ENCODE data around the gene HRG. TPM values are rescaled to one million over a fixed set of nuclear protein-coding genes. Genes with fewer than 3 reads are reported as not detected.

The HRG gene
- total RNA-seq, 1 experiment from 2014 or later = 1.3 TPM

DNA sequence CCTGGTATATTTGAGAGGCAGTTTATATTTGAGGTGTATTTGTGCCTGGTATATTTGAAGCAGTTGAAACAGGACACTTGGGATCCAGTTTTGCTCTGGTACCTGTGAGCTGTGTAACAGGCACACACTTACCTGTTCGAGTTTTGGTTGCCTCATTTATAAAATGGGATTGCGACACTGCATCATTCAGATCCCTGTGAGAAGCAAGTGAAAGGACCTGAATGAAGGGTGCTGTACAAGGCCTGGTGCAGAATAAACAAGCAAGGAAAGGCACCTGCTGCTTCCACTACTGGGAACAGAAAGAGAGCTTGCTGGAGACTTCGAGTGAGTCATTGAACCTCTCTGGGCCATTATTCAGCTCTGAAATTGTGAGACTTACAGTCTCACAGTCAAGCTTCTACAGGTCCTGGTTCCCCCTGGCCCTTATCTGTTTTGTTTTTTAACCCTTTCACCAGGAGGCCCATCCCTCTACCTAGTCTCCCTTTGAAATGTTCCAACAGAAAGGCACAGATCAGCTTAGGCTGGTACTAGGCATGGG, 14.1 kb upstream of the HRG start:
- TF ChIP-seq EZH2 (IDR thresholded peaks at IDR 0.05; ENCODE audit: low read depth) = no peak
- TF ChIP-seq, protein P1, sequence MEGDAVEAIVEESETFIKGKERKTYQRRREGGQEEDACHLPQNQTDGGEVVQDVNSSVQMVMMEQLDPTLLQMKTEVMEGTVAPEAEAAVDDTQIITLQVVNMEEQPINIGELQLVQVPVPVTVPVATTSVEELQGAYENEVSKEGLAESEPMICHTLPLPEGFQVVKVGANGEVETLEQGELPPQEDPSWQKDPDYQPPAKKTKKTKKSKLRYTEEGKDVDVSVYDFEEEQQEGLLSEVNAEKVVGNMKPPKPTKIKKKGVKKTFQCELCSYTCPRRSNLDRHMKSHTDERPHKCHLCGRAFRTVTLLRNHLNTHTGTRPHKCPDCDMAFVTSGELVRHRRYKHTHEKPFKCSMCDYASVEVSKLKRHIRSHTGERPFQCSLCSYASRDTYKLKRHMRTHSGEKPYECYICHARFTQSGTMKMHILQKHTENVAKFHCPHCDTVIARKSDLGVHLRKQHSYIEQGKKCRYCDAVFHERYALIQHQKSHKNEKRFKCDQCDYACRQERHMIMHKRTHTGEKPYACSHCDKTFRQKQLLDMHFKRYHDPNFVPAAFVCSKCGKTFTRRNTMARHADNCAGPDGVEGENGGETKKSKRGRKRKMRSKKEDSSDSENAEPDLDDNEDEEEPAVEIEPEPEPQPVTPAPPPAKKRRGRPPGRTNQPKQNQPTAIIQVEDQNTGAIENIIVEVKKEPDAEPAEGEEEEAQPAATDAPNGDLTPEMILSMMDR (conservative IDR thresholded peaks at IDR 0.05) = no peak
- POLR2A ChIA-PET (ENCODE audit: unreplicated experiment) = no interaction called here
- H3K9me2 ChIP-seq (ENCODE audit: insufficient read depth) = no peaks in the 10 kb centered on the region
- CTCF ChIA-PET = no interaction called here
- no peak overlapping the region for H3K27ac ChIP-seq
- H3F3A ChIP-seq (ENCODE audit: insufficient read depth, low read depth) = no peaks in the 10 kb centered on the region
- no peak overlapping the region for H2AFZ ChIP-seq
- no TSS peak for BruUV-seq (replicated peaks)
- no peak overlapping the region for H3K4me3 ChIP-seq
- H3K79me2 ChIP-seq (ENCODE audit: low read depth) = no peaks in the 10 kb centered on the region
- no peak for DNase-seq
- no peaks in the 10 kb centered on the region for H3K4me1 ChIP-seq (replicated peaks; ENCODE audit: insufficient read depth)
- intact Hi-C loops (cut with micrococcal nuclease; ENCODE audit: unreplicated experiment) = no loop called here
- H3K36me3 ChIP-seq (ENCODE audit: low read depth) = no peaks in the 10 kb centered on the region
- no peaks in the 10 kb centered on the region for H4K20me1 ChIP-seq (ENCODE audit: insufficient read depth)
- no peaks in the 10 kb centered on the region for H3K27me3 ChIP-seq (ENCODE audit: insufficient read depth, low read depth)
- H3K9me3 ChIP-seq (ENCODE audit: insufficient read depth, low read depth) = no peaks in the 10 kb centered on the region
- H3K4me2 ChIP-seq = no peak overlapping the region

DNA sequence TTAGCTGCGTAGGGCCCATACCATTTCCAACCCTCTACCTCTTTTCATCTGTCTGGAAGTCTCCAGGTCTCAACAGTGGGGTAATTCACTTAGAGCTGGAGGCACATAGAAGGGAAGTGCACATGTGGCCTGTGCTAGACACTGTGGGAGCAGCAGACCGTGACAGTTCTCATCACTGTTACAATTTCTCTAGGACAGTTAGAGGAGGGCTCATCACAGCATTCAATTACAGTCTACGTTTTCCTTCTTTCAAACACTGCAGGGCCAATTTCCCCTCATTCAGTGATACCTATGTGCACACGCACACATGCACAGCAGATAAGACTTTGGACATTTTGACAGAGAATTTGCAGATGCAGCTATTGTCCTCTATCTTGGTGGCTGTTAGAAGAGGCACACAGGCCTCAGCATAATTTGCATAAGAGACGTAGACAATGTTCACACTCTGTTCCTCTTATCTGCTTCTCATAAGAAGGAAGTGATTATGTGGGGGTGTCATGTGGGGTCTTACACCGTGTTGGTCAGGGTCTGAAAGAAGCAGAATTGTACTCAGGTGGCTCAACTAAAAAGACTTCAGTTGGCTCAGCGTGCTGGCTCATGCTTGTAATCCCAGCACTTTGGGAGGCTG, 12.6 kb upstream of the HRG start:
- Histone ChIP-seq H3F3A (ENCODE audit: insufficient read depth, low read depth) (no peaks in the 10 kb centered on the region), H3K36me3 (ENCODE audit: low read depth) (no peaks in the 10 kb centered on the region), H3K9me2 (ENCODE audit: insufficient read depth) (no peaks in the 10 kb centered on the region), H3K4me1 (replicated peaks; ENCODE audit: insufficient read depth) (no peaks in the 10 kb centered on the region), H3K9me3 (ENCODE audit: insufficient read depth, low read depth) (no peaks in the 10 kb centered on the region), H3K27me3 (ENCODE audit: insufficient read depth, low read depth) (no peaks in the 10 kb centered on the region; the same call in 1 of the 2 replicates), H3K4me3 (no peak overlapping the region), H3K79me2 (ENCODE audit: low read depth) (no peaks in the 10 kb centered on the region), H3K27ac (no peak overlapping the region), H4K20me1 (ENCODE audit: insufficient read depth) (no peaks in the 10 kb centered on the region), H3K4me2 (no peak overlapping the region), H2AFZ (no peak overlapping the region)
- ChIA-PET CTCF (no interaction called here), POLR2A (ENCODE audit: unreplicated experiment) (no interaction called here)
- intact Hi-C loops (cut with micrococcal nuclease; ENCODE audit: unreplicated experiment) = no loop called here
- BruUV-seq (replicated peaks) = no TSS peak
- DNase-seq = no peak
- no peak for TF ChIP-seq EZH2 (IDR thresholded peaks at IDR 0.05; ENCODE audit: low read depth)

DNA sequence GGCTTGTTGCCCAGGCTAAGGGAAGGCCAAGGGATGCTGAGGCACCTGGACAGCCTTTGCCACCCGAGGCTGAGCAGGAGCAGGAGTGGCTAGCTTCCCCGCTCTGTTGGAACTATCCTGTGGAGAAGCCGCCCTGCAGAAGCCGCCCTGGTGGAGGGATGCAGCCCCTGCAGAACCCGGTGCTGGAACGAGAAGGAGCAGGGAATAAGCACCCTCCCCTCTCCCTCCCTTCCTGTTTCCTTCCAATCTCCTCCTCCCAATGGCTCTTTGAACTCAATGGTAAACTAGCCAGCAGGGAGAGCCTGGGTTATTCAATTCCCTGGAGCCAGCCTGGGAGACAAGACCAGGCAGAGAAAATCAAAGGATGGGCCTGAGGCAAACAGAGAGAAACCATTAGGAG, 11.8 kb upstream of the HRG start:
- intact Hi-C loops (cut with micrococcal nuclease; ENCODE audit: unreplicated experiment) = no loop called here
- no peak for TF ChIP-seq EZH2 (IDR thresholded peaks at IDR 0.05; ENCODE audit: low read depth)
- TF ChIP-seq, protein P1 (conservative IDR thresholded peaks at IDR 0.05) = no peak
- no TSS peak for BruUV-seq (replicated peaks)
- H3K4me2 ChIP-seq = no peak overlapping the region
- no peaks in the 10 kb centered on the region for H3K9me3 ChIP-seq (ENCODE audit: insufficient read depth, low read depth)
- H3K79me2 ChIP-seq (ENCODE audit: low read depth) = no peaks in the 10 kb centered on the region
- no peaks in the 10 kb centered on the region for H3K36me3 ChIP-seq (ENCODE audit: low read depth)
- POLR2A ChIA-PET (ENCODE audit: unreplicated experiment) = no interaction called here
- no peaks in the 10 kb centered on the region for H4K20me1 ChIP-seq (ENCODE audit: insufficient read depth)
- no peak overlapping the region for H3K4me3 ChIP-seq
- no peak overlapping the region for H2AFZ ChIP-seq
- no peaks in the 10 kb centered on the region for H3F3A ChIP-seq (ENCODE audit: insufficient read depth, low read depth)
- H3K27me3 ChIP-seq (ENCODE audit: insufficient read depth, low read depth) = no peaks in the 10 kb centered on the region; the same call in 1 of the 2 replicates
- no peaks in the 10 kb centered on the region for H3K4me1 ChIP-seq (replicated peaks; ENCODE audit: insufficient read depth)
- no peaks in the 10 kb centered on the region for H3K9me2 ChIP-seq (ENCODE audit: insufficient read depth)
- no peak overlapping the region for H3K27ac ChIP-seq
- CTCF ChIA-PET = no interaction called here
- no peak for DNase-seq

Data from PC-9 (cell line).